HepG2 (cell line): ENCODE measurements around the gene NOTCH2. TPM values are rescaled to one million over a fixed set of nuclear protein-coding genes. Genes with fewer than 3 reads are reported as not detected.

Experiments
- polyA plus RNA-seq, 8 experiments: library from polyadenylated mRNA; depleted of rRNA in 3 of 8; stranded (reverse) in 7 of 8; unstranded in 1 of 8; fragments of >200 nt; fragmentation: Illumina TruSeq in 4 of 8; extraction: Trizol in 4 of 8; gene quantifications; 2 replicates each; pipeline versions ENCODE4 v1.2.1 to v1.2.3, GENCODE V29; 2011 to 2016; ENCODE audit warnings: low read depth in 4 of 8, missing spikeins in 1 of 8, mixed read lengths in 1 of 8; ENCODE audit not compliant: insufficient read depth in 1 of 8
- total RNA-seq, 5 experiments: library from RNA; depleted of rRNA; stranded (reverse); fragments of >200 nt; fragmentation: Illumina TruSeq; extraction: Trizol; gene quantifications; 2 replicates each; pipeline ENCODE4 v1.2.3, GENCODE V29; 2016; ENCODE audit warnings: low read depth in 1 of 5
- TF ChIP-seq, protein P1 (sequence below): sonication (generic); formaldehyde crosslinking; IDR thresholded peaks from 2 replicates; pipeline ENCODE4 v1.4.0; 2020; ENCODE audit warnings: missing genetic modification reagents, borderline replicate concordance

NOTCH2 gene
- total and polyA plus RNA-seq, 2 of the 13 experiments (the other 11 are each of a cell fraction or from before 2014, with no cell fraction given): 4.0 to 11.4 TPM

DNA sequence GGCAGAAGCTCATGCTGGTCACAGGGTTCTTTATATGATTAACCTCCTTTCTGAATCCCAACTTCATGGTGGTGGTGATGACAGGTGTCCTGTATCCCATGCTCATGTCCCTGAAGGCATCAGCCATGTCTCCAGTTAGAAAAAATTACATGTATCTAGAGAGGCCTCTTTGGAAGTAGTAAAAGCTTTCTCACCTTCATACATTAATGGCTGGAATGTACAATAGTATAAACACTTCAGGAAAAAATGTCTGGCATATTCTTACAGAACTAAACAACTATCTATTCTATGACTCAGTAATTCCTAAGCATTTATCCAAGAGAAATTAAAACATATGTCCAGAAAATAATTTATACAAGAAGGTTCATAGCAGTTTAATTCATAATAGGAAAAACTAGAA, 207.2 kb downstream of the NOTCH2 start (continued):
- TF ChIP-seq, protein P1, sequence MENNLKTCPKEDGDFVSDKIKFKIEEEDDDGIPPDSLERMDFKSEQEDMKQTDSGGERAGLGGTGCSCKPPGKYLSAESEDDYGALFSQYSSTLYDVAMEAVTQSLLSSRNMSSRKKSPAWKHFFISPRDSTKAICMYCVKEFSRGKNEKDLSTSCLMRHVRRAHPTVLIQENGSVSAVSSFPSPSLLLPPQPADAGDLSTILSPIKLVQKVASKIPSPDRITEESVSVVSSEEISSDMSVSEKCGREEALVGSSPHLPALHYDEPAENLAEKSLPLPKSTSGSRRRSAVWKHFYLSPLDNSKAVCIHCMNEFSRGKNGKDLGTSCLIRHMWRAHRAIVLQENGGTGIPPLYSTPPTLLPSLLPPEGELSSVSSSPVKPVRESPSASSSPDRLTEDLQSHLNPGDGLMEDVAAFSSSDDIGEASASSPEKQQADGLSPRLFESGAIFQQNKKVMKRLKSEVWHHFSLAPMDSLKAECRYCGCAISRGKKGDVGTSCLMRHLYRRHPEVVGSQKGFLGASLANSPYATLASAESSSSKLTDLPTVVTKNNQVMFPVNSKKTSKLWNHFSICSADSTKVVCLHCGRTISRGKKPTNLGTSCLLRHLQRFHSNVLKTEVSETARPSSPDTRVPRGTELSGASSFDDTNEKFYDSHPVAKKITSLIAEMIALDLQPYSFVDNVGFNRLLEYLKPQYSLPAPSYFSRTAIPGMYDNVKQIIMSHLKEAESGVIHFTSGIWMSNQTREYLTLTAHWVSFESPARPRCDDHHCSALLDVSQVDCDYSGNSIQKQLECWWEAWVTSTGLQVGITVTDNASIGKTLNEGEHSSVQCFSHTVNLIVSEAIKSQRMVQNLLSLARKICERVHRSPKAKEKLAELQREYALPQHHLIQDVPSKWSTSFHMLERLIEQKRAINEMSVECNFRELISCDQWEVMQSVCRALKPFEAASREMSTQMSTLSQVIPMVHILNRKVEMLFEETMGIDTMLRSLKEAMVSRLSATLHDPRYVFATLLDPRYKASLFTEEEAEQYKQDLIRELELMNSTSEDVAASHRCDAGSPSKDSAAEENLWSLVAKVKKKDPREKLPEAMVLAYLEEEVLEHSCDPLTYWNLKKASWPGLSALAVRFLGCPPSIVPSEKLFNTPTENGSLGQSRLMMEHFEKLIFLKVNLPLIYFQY: no peak

Other genes with a start within 250 kb of the NOTCH2 start
- gene ADAM30, start 173.1 kb downstream of the NOTCH2 start, total RNA-seq (2016; rRNA removed; fragmentation: Illumina TruSeq; extraction: Trizol): not detected in 2 replicates
- gene ADAM30, start 173.1 kb downstream of the NOTCH2 start, polyA plus RNA-seq (2011; rRNA removed): not detected in 2 replicates
- gene SEC22B, start 106.9 kb upstream of the NOTCH2 start, total RNA-seq (2016; rRNA removed; fragmentation: Illumina TruSeq; extraction: Trizol): 29.1 and 38.5 TPM in 2 replicates
- gene SEC22B, start 106.9 kb upstream of the NOTCH2 start, polyA plus RNA-seq (2011; rRNA removed): 12.2 and 14.2 TPM in 2 replicates